ENCODE results near the gene MAGI1.

- TF ChIP-seq SP1 (IDR thresholded peaks at IDR 0.05) (no peak), TARDBP (IDR thresholded peaks at IDR 0.05) (no peak)
Observed at GRCh38 chr3:65833761-65834505, 204.8 kb downstream of the MAGI1 start.

Data from HEK293T (cell line).